PFSK-1 (cell line): ENCODE measurements around the gene PLEKHD1.

ENCODE experiments used
- FOXP2 ChIP-seq: optimal IDR thresholded peaks from 2 replicates; pipeline ENCODE3; 2011; ENCODE audit warnings: borderline replicate concordance, control low read depth, inconsistent platforms; ENCODE audit not compliant: insufficient read depth; ENCODE audit errors: extremely low read length, extremely low read depth
- POLR2AphosphoS5 ChIP-seq: IDR thresholded peaks from 2 replicates; pipeline ENCODE4 v1.6.1; 2012; ENCODE audit warnings: low read depth, mild to moderate bottlenecking, control low read depth, low read length, moderate library complexity
- REST ChIP-seq, 2 experiments: IDR thresholded peaks; 2 replicates each; pipeline versions ENCODE4 v1.6.1 to v1.8.0; 2011 to 2012; ENCODE audit warnings: low read depth in 2 of 2, low read length in 2 of 2, control low read depth in 1 of 2, inconsistent platforms in 1 of 2, mild to moderate bottlenecking in 1 of 2, moderate library complexity in 1 of 2; ENCODE audit not compliant: insufficient read depth in 1 of 2
- SIN3A ChIP-seq: IDR thresholded peaks from 2 replicates; pipeline ENCODE4 v1.6.1; 2012; ENCODE audit warnings: mild to moderate bottlenecking, low read length, moderate library complexity, borderline replicate concordance; ENCODE audit not compliant: insufficient read depth
- TAF1 ChIP-seq: IDR thresholded peaks from 2 replicates; pipeline ENCODE4 v1.6.1; 2012; ENCODE audit warnings: low read length, control low read depth, borderline replicate concordance; ENCODE audit not compliant: insufficient read depth

DNA sequence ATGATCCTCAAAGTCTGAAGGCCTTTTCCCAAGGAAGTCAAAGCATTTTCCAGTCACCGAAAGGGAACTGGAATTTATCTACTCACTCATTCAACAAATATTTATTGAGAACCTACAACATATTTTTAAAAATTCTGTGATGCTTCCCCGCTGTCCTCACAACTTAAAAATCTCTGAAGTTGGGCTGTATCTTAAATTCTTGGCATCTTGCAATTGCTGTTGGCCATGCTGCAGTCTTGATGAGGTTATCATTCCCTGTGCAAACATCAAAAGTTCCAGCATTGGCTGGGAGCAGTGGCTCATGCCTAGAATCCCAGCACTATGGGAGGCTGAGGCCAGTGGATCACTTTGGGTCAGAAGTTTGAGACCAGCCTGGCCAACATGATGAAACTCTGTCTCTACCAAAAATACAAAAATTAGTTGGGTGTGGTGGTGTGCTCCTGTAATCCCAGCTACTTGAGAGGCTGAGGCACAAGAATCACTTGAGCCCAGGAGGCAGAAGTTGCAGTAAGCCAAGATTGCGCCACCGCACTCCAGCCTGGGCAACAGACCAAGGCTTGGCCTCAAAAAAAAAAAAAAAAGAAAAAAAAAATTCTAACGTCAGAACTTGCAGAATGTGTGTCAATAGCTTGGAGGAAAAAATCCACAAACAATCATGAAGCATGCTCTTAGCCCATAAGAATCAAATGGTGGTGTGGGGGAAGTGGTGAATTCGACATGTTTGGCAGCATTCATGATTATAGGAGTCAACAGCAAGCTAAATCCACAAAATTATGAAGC is 55.3 kb downstream of the PLEKHD1 start:
- TF ChIP-seq SIN3A (no peak), REST (IDR thresholded peaks at IDR 0.05; ENCODE audit: insufficient read depth in 1 of 2, low read depth in 2 of 2, low read length in 2 of 2) (no peak), POLR2AphosphoS5 (no peak), TAF1 (no peak), FOXP2 (no peak)
